Upper lobe of left lung (tissue), 6 donors: ENCODE measurements around the gene MAGI2. TPM values are rescaled to one million over a fixed set of nuclear protein-coding genes. Genes with fewer than 3 reads are reported as not detected.

Experiments used
- ATAC-seq, 2 donors: fragments of 200-7000 bp; cut with Tn5 transposase; one replicate each; pipeline ENCODE4 v1.9.1; 2022; ENCODE audit warnings: mild to moderate bottlenecking in 2 of 2, moderate library complexity in 2 of 2; ENCODE audit not compliant: low FRiP score in 2 of 2
- DNase-seq, 2 donors: peaks; one replicate each; pipeline ENCODE4 v3.0.0-alpha.2; 2019 to 2020
- H3K27ac ChIP-seq, 4 donors: fragments of 200-600 bp; sonication (generic); one replicate each; pipeline ENCODE4 v1.5.1; 2016 to 2019
- H3K27me3 ChIP-seq, 4 donors: fragments of 200-600 bp; sonication (generic); one replicate each; pipeline ENCODE4 v1.5.1; 2017 to 2019
- H3K36me3 ChIP-seq, 4 donors: fragments of 200-600 bp; sonication (generic); one replicate each; pipeline ENCODE4 v1.5.1; 2016 to 2019
- H3K4me1 ChIP-seq, 4 donors: fragments of 200-600 bp; sonication (generic); one replicate each; pipeline ENCODE4 v1.5.1; 2018 to 2019
- H3K4me3 ChIP-seq, 4 donors: fragments of 200-600 bp; sonication (generic); one replicate each; pipeline ENCODE4 v1.5.1; 2017 to 2019; ENCODE audit warnings: mild to moderate bottlenecking in 2 of 4, moderate library complexity in 1 of 4
- H3K9me3 ChIP-seq, 4 donors: fragments of 200-600 bp; sonication (generic); one replicate each; pipeline ENCODE4 v1.5.1; 2018 to 2019
- CTCF ChIP-seq, 6 experiments: fragments of 450-650 bp in 4 of 6; fragments of 200-600 bp in 2 of 6; sonication (generic) in 2 of 6; IDR thresholded peaks; one replicate each; pipeline ENCODE4 v1.5.1; 2016 to 2019; ENCODE audit warnings: antibody characterized with exemption in 6 of 6
- EP300 ChIP-seq, 4 donors: sonication (generic); formaldehyde crosslinking; IDR thresholded peaks; one replicate each; pipeline ENCODE4 v1.5.1; 2017; ENCODE audit warnings: antibody characterized with exemption in 4 of 4, control low read depth in 2 of 4
- POLR2A ChIP-seq, 4 donors: fragments of 450-650 bp; IDR thresholded peaks; one replicate each; pipeline ENCODE4 v1.5.1; 2016 to 2017; ENCODE audit warnings: antibody characterized with exemption in 4 of 4, mild to moderate bottlenecking in 2 of 4
- POLR2AphosphoS5 ChIP-seq, 2 donors: sonication (generic); formaldehyde crosslinking; IDR thresholded peaks; one replicate each; pipeline ENCODE4 v1.5.1; 2017; ENCODE audit warnings: antibody characterized with exemption in 2 of 2
- WGBS, 2 donors: methylation state at CpG; one replicate each; pipeline ENCODE4 v1.1.5; 2017 to 2018; 5-methylcytosine and 5-hydroxymethylcytosine counted together
- total RNA-seq, 6 donors: library from RNA; depleted of rRNA in 4 of 6; stranded (reverse); fragments of >200 nt in 4 of 6; gene quantifications; one replicate each; pipeline versions ENCODE4 v1.1.0 to v1.2.1, GENCODE V29; 2016 to 2021
- donor health status: DM: no; HTN: no; CAD: no; lungs with moderate emphysema.
- donor health status: DM: no; HTN: yes; CAD: no; lungs with severe emphysema.

The MAGI2 gene
- total RNA-seq, 6 donors from 2014 or later = 7.9 to 84.9 (median 11.8) TPM

- ATAC-seq = no peak
- no peak overlapping the region for H3K4me3 ChIP-seq
- H3K27me3 ChIP-seq = no peaks in the 10 kb centered on the region
- TF ChIP-seq POLR2AphosphoS5 (IDR thresholded peaks at IDR 0.05) (no peak), POLR2A (IDR thresholded peaks at IDR 0.05) (no peak)
- no peaks in the 10 kb centered on the region for H3K36me3 ChIP-seq
- no peaks in the 10 kb centered on the region for H3K4me1 ChIP-seq
- no peak overlapping the region for H3K27ac ChIP-seq
- no peaks in the 10 kb centered on the region for H3K9me3 ChIP-seq
- WGBS, 2 donors = 65 to 87% methylated on average over 3 of the region's 3 CpGs
- DNase-seq = peak in 1 of 2 donors; percentile 41
Measured at GRCh38 chr7:77993838-77994237, 1459.6 kb downstream of the MAGI2 start.

GRCh38 chr7:77991656-77992055 is 1461.8 kb downstream of the MAGI2 start:
- DNase-seq = no peak
- 86 to 90% methylated on average over 4 of the region's 4 CpGs for WGBS, 2 donors
- Histone ChIP-seq H3K27me3 (no peaks in the 10 kb centered on the region), H3K9me3 (no peaks in the 10 kb centered on the region), H3K36me3 (no peaks in the 10 kb centered on the region), H3K27ac (no peak overlapping the region), H3K4me3 (no peak overlapping the region), H3K4me1 (no peaks in the 10 kb centered on the region)
- TF ChIP-seq POLR2AphosphoS5 (IDR thresholded peaks at IDR 0.05) = no peak
- no peak for TF ChIP-seq POLR2A (IDR thresholded peaks at IDR 0.05)
- no peak for TF ChIP-seq EP300 (IDR thresholded peaks at IDR 0.05)
- TF ChIP-seq CTCF (IDR thresholded peaks at IDR 0.05) = no peak
- no peak for ATAC-seq

GRCh38 chr7:77989981-77990566 is 1463.4 kb downstream of the MAGI2 start:
- TF ChIP-seq CTCF (IDR thresholded peaks at IDR 0.05) = no peak
- no peak for TF ChIP-seq EP300 (IDR thresholded peaks at IDR 0.05)
- no peak for TF ChIP-seq POLR2AphosphoS5 (IDR thresholded peaks at IDR 0.05)
- no peak for TF ChIP-seq POLR2A (IDR thresholded peaks at IDR 0.05)
- DNase-seq (no peak), ATAC-seq (no peak)
- no peaks in the 10 kb centered on the region for H3K27me3 ChIP-seq
- H3K4me1 ChIP-seq = no peaks in the 10 kb centered on the region
- H3K36me3 ChIP-seq = no peaks in the 10 kb centered on the region
- H3K4me3 ChIP-seq = no peak overlapping the region
- WGBS, 2 donors = 80 to 85% methylated on average over 4 to 6 of the region's 6 CpGs
- H3K27ac ChIP-seq = no peak overlapping the region
- H3K9me3 ChIP-seq = no peaks in the 10 kb centered on the region

GRCh38 chr7:77985974-77986339 is 1467.5 kb downstream of the MAGI2 start:
- H3K27ac ChIP-seq = no peak overlapping the region
- H3K4me3 ChIP-seq = no peak overlapping the region
- 71 to 73% methylated on average over 3 of the region's 3 CpGs for WGBS, 2 donors
- no peaks in the 10 kb centered on the region for H3K4me1 ChIP-seq
- H3K27me3 ChIP-seq = no peaks in the 10 kb centered on the region
- DNase-seq = no peak
- H3K9me3 ChIP-seq = no peaks in the 10 kb centered on the region
- no peak for TF ChIP-seq EP300 (IDR thresholded peaks at IDR 0.05)
- TF ChIP-seq CTCF (IDR thresholded peaks at IDR 0.05) = no peak
- TF ChIP-seq POLR2AphosphoS5 (IDR thresholded peaks at IDR 0.05) = no peak
- no peaks in the 10 kb centered on the region for H3K36me3 ChIP-seq
- ATAC-seq = no peak

GRCh38 chr7:77985232-77985973 is 1468.1 kb downstream of the MAGI2 start:
- 81% methylated on average over 10 to 12 of the region's 12 CpGs for WGBS, 2 donors
- Histone ChIP-seq H3K36me3 (no peaks in the 10 kb centered on the region), H3K27ac (no peak overlapping the region), H3K4me3 (no peak overlapping the region), H3K27me3 (no peaks in the 10 kb centered on the region), H3K4me1 (no peaks in the 10 kb centered on the region), H3K9me3 (no peaks in the 10 kb centered on the region)
- no peak for TF ChIP-seq POLR2AphosphoS5 (IDR thresholded peaks at IDR 0.05)
- TF ChIP-seq EP300 (IDR thresholded peaks at IDR 0.05) = no peak
- no peak for TF ChIP-seq CTCF (IDR thresholded peaks at IDR 0.05)
- no peak for TF ChIP-seq POLR2A (IDR thresholded peaks at IDR 0.05)
- ATAC-seq (no peak), DNase-seq (no peak)
